ENCODE data around the gene IRS2.

DNA sequence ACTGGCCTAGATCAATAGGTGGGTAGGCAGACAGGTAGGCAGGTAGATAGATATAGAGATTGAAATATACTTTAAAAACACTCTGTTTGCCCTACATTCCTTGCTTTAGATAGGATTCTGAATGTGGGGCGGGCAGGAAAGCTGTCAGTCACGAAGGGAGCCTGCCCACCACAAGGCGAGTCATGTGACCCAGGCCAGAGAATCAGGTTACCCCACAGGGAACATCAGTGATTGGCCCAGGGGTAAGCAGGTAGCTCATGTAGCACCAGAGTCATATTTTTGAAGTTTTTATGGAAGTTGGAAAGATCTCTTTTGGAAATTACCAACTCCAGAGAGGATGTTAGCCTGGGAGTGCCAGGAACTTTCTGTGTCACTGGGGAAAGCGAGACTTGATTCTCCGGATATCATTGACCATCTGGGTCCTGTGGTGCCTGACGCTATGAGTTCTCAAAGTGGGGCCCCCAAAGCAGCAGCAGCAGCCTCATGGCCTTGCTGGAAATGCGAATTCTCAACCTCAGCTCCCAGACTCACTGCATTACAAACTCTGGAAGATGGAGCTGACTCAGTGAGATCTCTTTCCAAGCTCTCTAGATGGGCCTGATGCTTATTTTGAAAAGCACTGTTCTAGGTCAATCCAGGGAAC lies 60.3 kb downstream of the IRS2 start:
- TF ChIP-seq POLR2AphosphoS5 (IDR thresholded peaks at IDR 0.05; ENCODE audit: low read depth, low read length), result no peak
- TF ChIP-seq TAF1 (IDR thresholded peaks at IDR 0.05; ENCODE audit: borderline replicate concordance, insufficient read depth, low read length), result no peak
- TF ChIP-seq SIN3A (IDR thresholded peaks at IDR 0.05; ENCODE audit: borderline replicate concordance, insufficient read depth, low read length), result no peak
